SK-N-DZ (cell line): ENCODE data around the gene LCE2C.

ENCODE experiments used
- DNase-seq: peaks from one replicate; pipeline ENCODE4 v3.0.0-alpha.2; 2015; ENCODE audit warnings: low spot score

The LCE2C gene

GRCh38 chr1:152725261-152725660, 50.2 kb downstream of the LCE2C start:
- DNase-seq = no peak
